HS-5 (cell line): ENCODE results near the gene SCRN2.

ENCODE experiments used
- DNase-seq: peaks from one replicate; pipeline ENCODE4 v3.0.0-alpha.2; 2012; ENCODE audit warnings: low read depth

Gene SCRN2

GRCh38 chr17:47821031-47821423, 20.0 kb downstream of the SCRN2 start:
- no peak for DNase-seq

DNA sequence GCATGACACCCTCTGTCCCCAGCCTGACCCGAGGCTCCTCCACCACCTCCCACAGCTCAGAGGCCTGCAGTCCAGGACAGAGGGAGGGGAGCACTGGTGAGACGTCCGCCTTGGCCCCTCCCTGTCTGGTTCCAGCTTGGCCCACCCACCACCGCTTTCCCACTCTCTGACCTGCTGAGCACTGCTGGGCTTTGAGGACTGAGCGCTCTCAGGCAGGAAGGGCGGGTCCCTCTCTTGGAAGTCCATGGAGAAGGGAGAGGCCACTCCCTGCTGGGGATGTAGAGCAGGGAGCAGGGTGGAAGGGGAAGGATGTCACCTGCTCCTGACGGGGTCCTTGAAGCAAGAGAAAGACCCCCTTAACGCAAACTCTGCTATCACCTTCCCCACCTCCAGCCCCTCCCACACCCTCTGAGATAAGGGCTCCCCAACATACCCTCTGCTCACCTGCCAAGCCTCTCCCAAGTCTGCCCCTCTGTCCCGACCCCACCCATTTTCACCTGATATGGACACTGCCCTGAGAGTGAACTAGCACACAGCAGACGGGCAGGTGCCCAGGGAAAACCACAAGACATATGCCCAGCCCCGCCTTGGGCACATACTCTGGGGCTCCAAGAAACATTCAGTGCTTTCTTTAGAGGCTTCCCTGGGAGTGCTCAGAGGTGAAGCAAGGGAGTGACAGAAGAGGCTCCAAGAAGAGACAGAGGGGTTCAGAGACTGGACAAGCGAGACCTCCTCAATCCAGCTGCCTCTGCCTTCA, 20.9 kb downstream of the SCRN2 start:
- DNase-seq = no peak

- no peak for DNase-seq
Observed at GRCh38 chr17:47819475-47819874, 21.6 kb downstream of the SCRN2 start.

GRCh38 chr17:47818002-47818695, 22.9 kb downstream of the SCRN2 start:
- no peak for DNase-seq

- DNase-seq = no peak
Observed at GRCh38 chr17:47816947-47817346, 24.1 kb downstream of the SCRN2 start.

- DNase-seq = no peak
Observed at GRCh38 chr17:47816111-47816735, 24.9 kb downstream of the SCRN2 start.

- DNase-seq = no peak
Observed at GRCh38 chr17:47815106-47815918, 25.8 kb downstream of the SCRN2 start.

DNA sequence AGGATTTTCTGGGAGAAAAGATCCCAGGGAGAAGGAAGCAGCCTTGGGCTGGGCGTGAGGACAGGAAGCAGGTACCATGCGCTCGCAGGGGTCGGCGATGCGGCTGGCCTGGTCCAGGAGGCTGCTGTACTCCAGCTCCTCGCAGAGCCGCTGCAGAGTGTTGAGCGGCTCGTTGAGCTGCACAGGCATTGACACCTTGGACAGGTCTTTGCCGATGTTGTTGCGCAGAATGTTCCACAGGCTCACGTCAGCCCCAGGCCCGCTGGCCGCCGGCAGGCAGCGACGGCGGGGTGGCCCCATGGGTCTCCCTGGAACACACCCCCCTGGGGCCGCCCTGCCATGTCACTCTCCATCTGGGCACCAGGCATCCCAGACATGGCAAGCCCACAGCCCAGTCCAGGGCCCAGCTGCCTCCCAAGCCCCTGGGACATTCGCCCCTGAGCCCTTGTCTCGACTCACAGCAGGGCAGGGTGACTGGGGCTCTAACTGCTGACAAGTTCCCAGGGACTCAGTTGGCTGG, 27.5 kb downstream of the SCRN2 start:
- no peak for DNase-seq

GRCh38 chr17:47813077-47813476, 28.0 kb downstream of the SCRN2 start:
- no peak for DNase-seq

DNA sequence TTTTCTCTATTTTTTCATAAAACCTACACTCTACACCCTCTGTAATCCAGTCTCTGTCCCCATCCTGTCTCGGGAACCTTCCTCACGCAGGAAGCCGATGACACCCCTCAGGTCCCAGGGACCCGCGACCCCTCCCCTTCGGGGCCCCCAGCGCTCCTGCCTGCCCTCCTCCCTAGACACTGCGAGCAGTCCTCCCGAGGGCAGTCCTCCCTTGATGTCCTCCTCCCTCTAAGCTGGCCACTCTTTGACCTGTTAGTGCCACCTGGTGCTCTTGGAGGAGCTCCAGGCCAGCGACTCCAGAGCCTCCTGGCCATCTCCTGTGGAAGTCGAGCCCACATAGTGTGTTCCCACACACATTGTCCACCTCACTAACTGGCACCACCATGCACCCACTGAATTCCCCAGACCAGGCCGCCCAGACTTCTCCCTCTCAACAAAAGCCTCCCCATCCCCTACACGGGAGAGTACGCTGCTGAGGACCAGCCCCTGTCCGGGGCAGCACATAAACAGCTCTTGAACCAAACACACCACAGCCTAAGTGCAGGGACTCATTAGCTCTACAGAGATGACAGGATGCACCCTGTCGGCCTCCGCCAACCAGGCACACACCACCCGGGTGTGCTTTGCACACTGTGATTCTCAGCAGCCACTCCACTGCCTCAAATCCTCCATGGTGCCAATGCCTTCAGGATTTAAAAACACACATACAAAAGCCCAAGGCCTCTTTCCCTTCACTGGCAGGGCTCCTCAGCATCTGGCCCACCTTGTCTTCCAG, 28.7 kb downstream of the SCRN2 start:
- DNase-seq = no peak

DNA sequence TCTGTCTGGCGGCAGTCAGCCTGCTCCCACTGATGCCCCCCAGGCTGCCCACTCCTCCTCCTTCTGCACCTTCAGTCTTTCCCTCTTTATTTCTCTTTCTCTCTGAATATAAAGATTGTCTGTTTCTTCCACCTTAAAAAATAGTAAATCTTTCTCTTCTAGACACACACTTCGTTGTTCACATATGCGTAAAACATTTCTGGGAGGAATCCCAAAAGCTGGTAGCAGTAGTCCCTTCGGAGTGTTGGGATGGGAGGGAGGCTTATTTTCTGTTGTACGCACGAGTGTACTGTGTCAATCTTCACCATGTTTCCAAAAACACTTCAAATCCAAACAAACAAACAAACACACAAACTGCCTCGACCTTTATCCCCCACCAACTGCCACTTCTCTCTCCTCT, 29.4 kb downstream of the SCRN2 start:
- DNase-seq = no peak

GRCh38 chr17:47810901-47811635, 30.0 kb downstream of the SCRN2 start:
- DNase-seq = no peak

GRCh38 chr17:47810200-47810821, 30.8 kb downstream of the SCRN2 start:
- DNase-seq = peak; percentile 84

GRCh38 chr17:47808830-47809480, 32.1 kb downstream of the SCRN2 start:
- no peak for DNase-seq

GRCh38 chr17:47808036-47808829, 32.8 kb downstream of the SCRN2 start:
- DNase-seq = no peak

GRCh38 chr17:47807421-47807820, 33.7 kb downstream of the SCRN2 start:
- DNase-seq = no peak

- no peak for DNase-seq
Observed at GRCh38 chr17:47806913-47807255, 34.2 kb downstream of the SCRN2 start.

DNA sequence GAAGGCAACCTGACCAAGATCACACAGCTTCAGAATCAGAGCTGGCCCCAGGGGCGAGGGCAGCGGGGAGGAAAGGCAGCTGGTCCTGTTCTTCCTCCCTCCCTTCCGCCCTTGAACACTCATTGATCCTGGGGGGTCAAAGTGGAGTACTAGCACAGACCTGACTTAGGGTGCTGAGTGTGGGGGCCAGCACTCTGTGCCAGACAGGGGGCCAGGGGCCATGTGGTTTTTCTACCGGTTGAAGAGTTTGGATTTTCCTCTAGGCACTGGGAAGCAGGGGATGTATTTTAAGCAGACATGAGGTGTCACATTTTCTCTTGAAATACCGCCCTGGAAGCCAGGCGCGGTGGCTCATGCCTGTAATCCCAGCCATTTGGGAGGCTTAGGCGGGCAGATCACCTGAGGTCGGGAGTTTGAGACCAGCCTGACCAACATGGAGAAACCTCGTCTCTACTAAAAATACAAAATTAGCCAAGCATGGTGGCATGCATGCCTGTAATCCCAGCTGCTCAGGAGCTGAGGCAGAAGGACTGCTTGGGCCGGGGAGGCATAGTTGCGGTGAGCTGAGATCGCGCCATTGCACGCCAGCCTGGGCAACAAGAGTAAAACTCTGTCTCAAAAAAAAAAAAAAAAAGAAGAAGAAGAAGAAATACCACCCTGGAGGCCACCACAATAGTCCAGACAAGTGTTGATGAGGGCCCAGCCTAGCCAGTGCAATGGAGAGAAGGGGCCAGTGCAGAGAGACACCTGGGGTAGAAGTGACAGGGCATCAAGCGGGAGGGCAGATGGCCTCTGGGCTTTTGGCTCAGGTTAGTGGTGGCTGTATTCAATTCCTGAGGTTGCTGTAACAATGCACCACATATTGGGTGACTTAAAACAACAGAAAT, 34.8 kb downstream of the SCRN2 start:
- no peak for DNase-seq
